GM23338 (cell line): ENCODE data around the gene TSKS. TPM values are rescaled to one million over a fixed set of nuclear protein-coding genes. Genes with fewer than 3 reads are reported as not detected.

Experiments used
- ATAC-seq: fragments of 200-7000 bp; cut with Tn5 transposase; 3 replicates; pipeline ENCODE4 v1.9.1; 2020
- DNase-seq: peaks from one replicate; pipeline ENCODE4 v3.0.0-alpha.2; 2015; ENCODE audit warnings: low spot score
- H2AFZ ChIP-seq: fragments of 200-600 bp; sonication (generic); 2 replicates; pipeline ENCODE4 v1.8.0; 2016; ENCODE audit warnings: antibody characterized with exemption, mild to moderate bottlenecking, moderate library complexity
- H3F3A ChIP-seq: fragments of 200-600 bp; sonication (generic); replicated peaks from 2 replicates; pipeline ENCODE4 v1.8.0; 2017; ENCODE audit warnings: antibody characterized with exemption, mixed run types, low read depth
- H3K27ac ChIP-seq: fragments of 200-600 bp; sonication (generic); 2 replicates; pipeline ENCODE4 v1.6.1; 2016; ENCODE audit warnings: low read depth
- H3K27me3 ChIP-seq: fragments of 200-600 bp; sonication (generic); 2 replicates; pipeline ENCODE4 v1.8.0; 2016; ENCODE audit warnings: mild to moderate bottlenecking, mixed run types, moderate library complexity; ENCODE audit not compliant: insufficient read depth
- H3K36me3 ChIP-seq: fragments of 200-600 bp; sonication (generic); 2 replicates; pipeline ENCODE4 v1.8.0; 2016; ENCODE audit warnings: mild to moderate bottlenecking; ENCODE audit not compliant: insufficient read depth
- H3K4me1 ChIP-seq: fragments of 200-600 bp; sonication (generic); 2 replicates; pipeline ENCODE4 v1.8.0; 2016; ENCODE audit warnings: mild to moderate bottlenecking, moderate library complexity; ENCODE audit not compliant: insufficient read depth
- H3K4me2 ChIP-seq: fragments of 200-600 bp; sonication (generic); 2 replicates; pipeline ENCODE4 v1.7.1; 2017; ENCODE audit warnings: mixed run types
- H3K4me3 ChIP-seq: fragments of 200-600 bp; sonication (generic); 2 replicates; pipeline ENCODE4 v1.6.1; 2016; ENCODE audit warnings: mixed run types
- H3K79me2 ChIP-seq: fragments of 200-600 bp; sonication (generic); replicated peaks from 2 replicates; pipeline ENCODE4 v1.8.0; 2017; ENCODE audit warnings: mild to moderate bottlenecking; ENCODE audit not compliant: insufficient read depth
- H3K9me2 ChIP-seq: fragments of 200-600 bp; sonication (generic); 2 replicates; pipeline ENCODE4 v1.8.0; 2017; ENCODE audit not compliant: insufficient read depth
- H4K20me1 ChIP-seq: fragments of 200-600 bp; sonication (generic); replicated peaks from 2 replicates; pipeline ENCODE4 v1.8.0; 2017; ENCODE audit warnings: mild to moderate bottlenecking; ENCODE audit not compliant: insufficient read depth
- H3K27ac Mint-ChIP-seq: 2 replicates; pipeline ENCODE4 v1.8.0; 2020; ENCODE audit warnings: inconsistent platforms, mild to moderate bottlenecking, moderate library complexity, mixed read lengths
- H3K27me3 Mint-ChIP-seq: 3 replicates; pipeline ENCODE4 v1.8.0; 2022; ENCODE audit warnings: low read depth, mild to moderate bottlenecking, moderate library complexity, mixed read lengths, inconsistent platforms; ENCODE audit not compliant: insufficient read depth, poor library complexity
- H3K36me3 Mint-ChIP-seq: 3 replicates; pipeline ENCODE4 v1.8.0; 2021; ENCODE audit warnings: low read depth, mild to moderate bottlenecking, inconsistent platforms, moderate library complexity, mixed read lengths
- H3K4me1 Mint-ChIP-seq: 3 replicates; pipeline ENCODE4 v1.8.0; 2020; ENCODE audit warnings: mild to moderate bottlenecking, inconsistent platforms, mixed read lengths
- H3K4me3 Mint-ChIP-seq: 3 replicates; pipeline ENCODE4 v1.8.0; 2021; ENCODE audit warnings: moderate library complexity, mild to moderate bottlenecking, inconsistent platforms, mixed read lengths
- H3K9me3 Mint-ChIP-seq: 3 replicates; pipeline ENCODE4 v1.8.0; 2020; ENCODE audit warnings: moderate library complexity, mild to moderate bottlenecking, inconsistent platforms, mixed read lengths
- CTCF ChIP-seq, 2 experiments: fragments of 200-600 bp in 1 of 2; sonication (generic) in 1 of 2; conservative IDR thresholded peaks; 2 replicates each; pipeline versions ENCODE4 v1.5.1 to v1.6.1; 2016 to 2017; ENCODE audit warnings: antibody characterized with exemption in 2 of 2, low read depth in 2 of 2, mild to moderate bottlenecking in 2 of 2, moderate library complexity in 1 of 2
- EZH2 ChIP-seq: fragments of 200-600 bp; sonication (generic); IDR thresholded peaks from one replicate; pipeline ENCODE4 v1.8.0; 2017; ENCODE audit warnings: antibody characterized with exemption, mild to moderate bottlenecking, low read depth; ENCODE audit not compliant: unreplicated experiment
- EZH2phosphoT487 ChIP-seq: fragments of 200-600 bp; sonication (generic); IDR thresholded peaks from one replicate; pipeline ENCODE4 v1.8.1; 2018; ENCODE audit warnings: antibody characterized with exemption; ENCODE audit not compliant: unreplicated experiment
- NANOG ChIP-seq: IDR thresholded peaks from 2 replicates; pipeline ENCODE4 v1.6.1; 2016; ENCODE audit warnings: antibody characterized with exemption, borderline replicate concordance
- POLR2AphosphoS5 ChIP-seq: IDR thresholded peaks from 2 replicates; pipeline ENCODE4 v1.6.1; 2016; ENCODE audit warnings: antibody characterized with exemption, low read depth
- REST ChIP-seq: IDR thresholded peaks from one replicate; pipeline ENCODE4 v1.6.1; 2018; ENCODE audit warnings: antibody characterized with exemption; ENCODE audit not compliant: unreplicated experiment
- STAT1 ChIP-seq: IDR thresholded peaks from one replicate; pipeline ENCODE4 v1.6.1; 2016; ENCODE audit warnings: antibody characterized with exemption; ENCODE audit not compliant: unreplicated experiment
- polyA plus RNA-seq: library from polyadenylated mRNA; unstranded; fragments of >200 nt; fragmentation: Nextera tagmentation; extraction: Ambion mirVana; gene quantifications from 2 replicates; pipeline ENCODE4 v1.2.1, GENCODE V29; 2016
- total RNA-seq: library from RNA; depleted of rRNA; stranded (reverse); fragments of >200 nt; shearing (Covaris generic); gene quantifications from 2 replicates; pipeline ENCODE4 v1.2.3, GENCODE V29; 2014

TSKS gene
- total and polyA plus RNA-seq, 2 experiments from 2014 or later, result 0.99 TPM; not detected in 1

GRCh38 chr19:49744946-49745381 lies 18.1 kb downstream of the TSKS start:
- Histone ChIP-seq H2AFZ (no peak overlapping the region), H3K27ac (no peak overlapping the region), H3K36me3 (no peaks in the 10 kb centered on the region), H4K20me1 (no peaks in the 10 kb centered on the region), H3K9me2 (peaks cover 3% of the 10 kb centered on the region; the same call in 1 of the 2 replicates), H3K27me3 (no peaks in the 10 kb centered on the region), H3K4me2 (no peak overlapping the region), H3K4me3 (no peak overlapping the region), H3F3A (0 out of 2 replicates have a peak, but pooled peaks cover 12% of the 10 kb centered on the region), H3K79me2 (no peaks in the 10 kb centered on the region), H3K4me1 (peaks cover 4% of the 10 kb centered on the region; the same call in 1 of the 2 replicates)
- H3K9me3 Mint-ChIP-seq, result peaks cover 16% of the 10 kb centered on the region
- H3K4me3 Mint-ChIP-seq, result no peak overlapping the region
- peaks cover 18% of the 10 kb centered on the region for H3K27me3 Mint-ChIP-seq
- H3K4me1 Mint-ChIP-seq, result no peaks in the 10 kb centered on the region
- H3K36me3 Mint-ChIP-seq, result peaks cover 3% of the 10 kb centered on the region
- TF ChIP-seq REST (no peak), EZH2 (no peak), EZH2phosphoT487 (no peak), STAT1 (no peak), POLR2AphosphoS5 (no peak)
- ATAC-seq (peak; percentile 49), DNase-seq (peak; percentile 91)
- H3K27ac Mint-ChIP-seq, result no peak overlapping the region

- no peak overlapping the region for H3K27ac Mint-ChIP-seq
- ATAC-seq (no peak), DNase-seq (no peak)
- Histone ChIP-seq H3K4me2 (no peak overlapping the region), H3K4me3 (no peak overlapping the region), H3K27me3 (no peaks in the 10 kb centered on the region), H3F3A (no peaks in the 10 kb centered on the region), H3K27ac (no peak overlapping the region), H3K79me2 (no peaks in the 10 kb centered on the region), H2AFZ (no peak overlapping the region), H4K20me1 (no peaks in the 10 kb centered on the region), H3K36me3 (no peaks in the 10 kb centered on the region), H3K9me2 (peaks cover 3% of the 10 kb centered on the region; the same call in 1 of the 2 replicates), H3K4me1 (no peaks in the 10 kb centered on the region)
- peaks cover 3% of the 10 kb centered on the region; the same call in 2 of the 3 replicates for H3K36me3 Mint-ChIP-seq
- H3K27me3 Mint-ChIP-seq, result peaks cover 11% of the 10 kb centered on the region
- H3K9me3 Mint-ChIP-seq, result peaks cover 12% of the 10 kb centered on the region
- H3K4me1 Mint-ChIP-seq, result no peaks in the 10 kb centered on the region
- H3K4me3 Mint-ChIP-seq, result no peak overlapping the region
- no peak for TF ChIP-seq NANOG
- TF ChIP-seq EZH2phosphoT487, result no peak
- TF ChIP-seq STAT1, result no peak
- TF ChIP-seq CTCF (conservative IDR thresholded peaks at IDR 0.05; ENCODE audit: low read depth in 2 of 2), result no peak
Measured at GRCh38 chr19:49741210-49741844, 21.8 kb downstream of the TSKS start.
